Keratinocyte (primary cell): Measurements from ENCODE around the gene ASH1L. TPM values are rescaled to one million over a fixed set of nuclear protein-coding genes. Genes with fewer than 3 reads are reported as not detected.
"Not testable (repeated sequence)": the region's sequence is repeated elsewhere in the genome, so short reads cannot be mapped to it uniquely, and the experiment has no call there.

Experiments
- DNase-seq: peaks from one replicate; pipeline ENCODE4 v3.0.0-alpha.2; 2011; ENCODE audit warnings: low read depth, missing footprints, low spot score
- FAIRE-seq: peaks from 2 replicates; lab custom pipeline; 2011; peaks lifted over from hg19 to GRCh38; lab: Jason Lieb, UNC
- H2AFZ ChIP-seq: 2 replicates; pipeline ENCODE4 v1.6.0; 2012; ENCODE audit warnings: low read length, control low read depth, inconsistent platforms; ENCODE audit not compliant: control insufficient read depth
- H3K27ac ChIP-seq: 2 replicates; pipeline ENCODE4 v1.5.1; 2011; ENCODE audit warnings: low read length; ENCODE audit not compliant: control insufficient read depth, insufficient read depth
- H3K27me3 ChIP-seq: 3 replicates; pipeline ENCODE4 v1.6.0; 2011; ENCODE audit warnings: low read length; ENCODE audit not compliant: control insufficient read depth, insufficient read depth; ENCODE audit errors: extremely low read depth
- H3K36me3 ChIP-seq, 2 experiments: 2 replicates in 1 of 2; 3 replicates in 1 of 2; pipeline ENCODE4 v1.5.1; 2011; ENCODE audit warnings: low read length in 2 of 2, mild to moderate bottlenecking in 1 of 2; ENCODE audit not compliant: control insufficient read depth in 2 of 2, insufficient read depth in 2 of 2; ENCODE audit errors: extremely low read depth in 1 of 2
- H3K4me1 ChIP-seq: 3 replicates; pipeline ENCODE4 v1.5.1; 2011; ENCODE audit warnings: low read length; ENCODE audit not compliant: control insufficient read depth, insufficient read depth; ENCODE audit errors: extremely low read depth
- H3K4me2 ChIP-seq: 3 replicates; pipeline ENCODE4 v1.6.0; 2011; ENCODE audit warnings: low read depth, low read length; ENCODE audit not compliant: control insufficient read depth, insufficient read depth; ENCODE audit errors: extremely low read depth
- H3K4me3 ChIP-seq, 3 experiments: fragments of 200-600 bp in 1 of 3; sonication (generic) in 1 of 3; 2 replicates in 2 of 3; 3 replicates in 1 of 3; pipeline ENCODE4 v1.5.1; 2011 to 2016; ENCODE audit warnings: low read length in 3 of 3, mild to moderate bottlenecking in 3 of 3, control low read depth in 2 of 3, inconsistent platforms in 1 of 3, low read depth in 1 of 3, mixed read lengths in 1 of 3, mixed run types in 1 of 3, moderate library complexity in 1 of 3; ENCODE audit not compliant: control insufficient read depth in 2 of 3, insufficient read depth in 2 of 3; ENCODE audit errors: extremely low read depth in 1 of 3
- H3K79me2 ChIP-seq: 2 replicates; pipeline ENCODE4 v1.6.0; 2012; ENCODE audit warnings: low read length; ENCODE audit not compliant: control insufficient read depth, insufficient read depth
- H3K9ac ChIP-seq: 3 replicates; pipeline ENCODE4 v1.6.0; 2011; ENCODE audit warnings: low read length; ENCODE audit not compliant: control insufficient read depth, insufficient read depth; ENCODE audit errors: extremely low read depth
- H3K9me1 ChIP-seq: 3 replicates; pipeline ENCODE4 v1.6.0; 2011; ENCODE audit warnings: low read length; ENCODE audit not compliant: control insufficient read depth, insufficient read depth; ENCODE audit errors: extremely low read depth
- H3K9me3 ChIP-seq: 2 replicates; pipeline ENCODE4 v1.5.1; 2012; ENCODE audit warnings: low read depth, low read length; ENCODE audit not compliant: control insufficient read depth
- H4K20me1 ChIP-seq: 3 replicates; pipeline ENCODE4 v1.6.0; 2011; ENCODE audit warnings: low read length; ENCODE audit not compliant: control insufficient read depth, insufficient read depth; ENCODE audit errors: extremely low read depth
- EZH2 ChIP-seq: IDR thresholded peaks from one replicate; pipeline ENCODE4 v1.6.1; 2012; ENCODE audit warnings: inconsistent platforms, mild to moderate bottlenecking, low read length, moderate library complexity
- dilution Hi-C: fragments of 300-500 bp; cut with MboI; formaldehyde crosslinking; loops from one replicate; pipeline ENCODE4 v1.7.0; 2020; ENCODE audit warnings: low sequenced_read_pairs; ENCODE audit not compliant: extremely low pct_ligation_motif_present
- polyA plus RNA-seq, 5 experiments: library from polyadenylated mRNA; depleted of rRNA in 3 of 5; stranded (reverse) in 3 of 5; stranded (forward) in 1 of 5; unstranded in 1 of 5; fragments of >200 nt; gene quantifications; 1 replicate in 1 of 5; 2 replicates in 3 of 5; 3 replicates in 1 of 5; pipeline versions ENCODE4 v1.2.1 to v1.2.3, GENCODE V29; 2011 to 2012; ENCODE audit warnings: missing spikeins in 2 of 5, low read depth in 1 of 5, low replicate concordance in 1 of 5
- TF ChIP-seq, protein P1 (sequence below), 3 experiments: IDR thresholded peaks in 1 of 3; conservative IDR thresholded peaks in 1 of 3; optimal IDR thresholded peaks in 1 of 3; 2 replicates in 2 of 3; 3 replicates in 1 of 3; pipeline versions ENCODE3 to v1.5.1; 2011; ENCODE audit warnings: low read length in 3 of 3, mild to moderate bottlenecking in 3 of 3, moderate library complexity in 2 of 3, control low read depth in 1 of 3, inconsistent platforms in 1 of 3; ENCODE audit not compliant: insufficient read depth in 2 of 3; ENCODE audit errors: extremely low read depth in 1 of 3

The ASH1L gene
- polyA plus RNA-seq, 1 donor (not counting 4 experiments of a cell fraction or from before 2014, with no cell fraction given): 13.8 TPM

DNA sequence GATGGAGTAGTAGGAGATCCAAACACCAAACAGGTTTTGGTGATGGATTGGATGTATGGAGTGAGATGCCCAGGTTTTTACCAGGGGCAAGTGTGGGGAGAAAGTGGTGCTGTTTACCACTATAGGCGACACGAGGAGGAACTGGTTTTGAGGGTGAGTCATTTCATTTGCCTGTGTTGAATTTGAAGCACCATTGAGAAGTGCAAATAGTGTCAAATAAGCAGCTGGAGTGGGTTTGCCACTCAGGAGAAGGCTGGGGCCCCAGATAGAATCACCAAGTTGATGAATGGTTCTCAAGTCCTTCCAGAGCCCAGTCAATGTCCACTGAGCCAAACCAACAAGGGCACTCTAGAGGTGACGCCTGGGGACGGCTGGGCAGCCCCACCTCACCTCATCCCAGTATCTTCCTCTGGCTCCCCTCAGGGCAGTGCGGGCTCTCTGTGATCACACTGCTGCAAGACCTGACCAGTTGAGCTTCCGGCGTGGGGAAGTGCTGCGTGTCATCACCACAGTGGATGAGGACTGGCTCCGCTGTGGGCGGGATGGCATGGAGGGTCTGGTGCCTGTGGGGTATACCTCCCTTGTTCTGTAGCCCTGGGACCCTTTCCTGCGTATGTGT is 232.5 kb downstream of the ASH1L start:
- no peak overlapping the region for H3K4me2 ChIP-seq
- H3K36me3 ChIP-seq: peaks cover 23 to 26% of the 10 kb centered on the region in 2 experiments
- dilution Hi-C loops: no loop called here
- H3K4me3 ChIP-seq: no peak overlapping the region
- H3K27ac ChIP-seq: no peak overlapping the region
- no peak overlapping the region for H2AFZ ChIP-seq
- H3K4me1 ChIP-seq: peaks cover 8% of the 10 kb centered on the region
- H3K27me3 ChIP-seq: no peaks in the 10 kb centered on the region
- DNase-seq (no peak), FAIRE-seq (no peak)
- TF ChIP-seq, protein P1, sequence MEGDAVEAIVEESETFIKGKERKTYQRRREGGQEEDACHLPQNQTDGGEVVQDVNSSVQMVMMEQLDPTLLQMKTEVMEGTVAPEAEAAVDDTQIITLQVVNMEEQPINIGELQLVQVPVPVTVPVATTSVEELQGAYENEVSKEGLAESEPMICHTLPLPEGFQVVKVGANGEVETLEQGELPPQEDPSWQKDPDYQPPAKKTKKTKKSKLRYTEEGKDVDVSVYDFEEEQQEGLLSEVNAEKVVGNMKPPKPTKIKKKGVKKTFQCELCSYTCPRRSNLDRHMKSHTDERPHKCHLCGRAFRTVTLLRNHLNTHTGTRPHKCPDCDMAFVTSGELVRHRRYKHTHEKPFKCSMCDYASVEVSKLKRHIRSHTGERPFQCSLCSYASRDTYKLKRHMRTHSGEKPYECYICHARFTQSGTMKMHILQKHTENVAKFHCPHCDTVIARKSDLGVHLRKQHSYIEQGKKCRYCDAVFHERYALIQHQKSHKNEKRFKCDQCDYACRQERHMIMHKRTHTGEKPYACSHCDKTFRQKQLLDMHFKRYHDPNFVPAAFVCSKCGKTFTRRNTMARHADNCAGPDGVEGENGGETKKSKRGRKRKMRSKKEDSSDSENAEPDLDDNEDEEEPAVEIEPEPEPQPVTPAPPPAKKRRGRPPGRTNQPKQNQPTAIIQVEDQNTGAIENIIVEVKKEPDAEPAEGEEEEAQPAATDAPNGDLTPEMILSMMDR (optimal IDR thresholded peaks at IDR 0.05 in 1 of 3, IDR thresholded peaks at IDR 0.05 in 1 of 3, conservative IDR thresholded peaks at IDR 0.05 in 1 of 3; ENCODE audit: extremely low read depth in 1 of 3, insufficient read depth in 2 of 3, low read length in 3 of 3): no peak
- TF ChIP-seq EZH2: no peak
- H3K9me3 ChIP-seq: no peaks in the 10 kb centered on the region
- H3K79me2 ChIP-seq: peaks cover 11% of the 10 kb centered on the region
- H3K9me1 ChIP-seq: no peaks in the 10 kb centered on the region
- H4K20me1 ChIP-seq: no peaks in the 10 kb centered on the region
- no peak overlapping the region for H3K9ac ChIP-seq

DNA sequence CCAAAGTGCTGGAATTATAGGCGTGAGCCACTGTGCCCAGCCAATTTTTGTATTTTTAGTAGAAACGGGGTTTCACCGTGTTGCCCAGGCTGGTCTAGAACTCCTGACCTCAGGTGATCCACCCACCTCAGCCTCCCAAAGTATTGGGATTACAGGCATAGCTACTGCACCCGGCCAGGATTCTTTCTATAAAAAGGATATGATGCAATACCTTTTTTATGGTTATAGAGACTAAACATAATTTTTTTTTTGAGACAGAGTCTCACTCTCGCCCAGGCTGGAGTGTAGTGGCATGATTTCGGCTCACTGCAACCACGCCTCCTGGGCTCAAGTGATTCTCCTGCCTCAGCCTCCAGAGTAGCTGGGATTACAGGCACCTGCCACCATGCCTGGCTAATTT is 233.7 kb downstream of the ASH1L start:
- dilution Hi-C loops, H3K4me2 ChIP-seq, H3K9me1 ChIP-seq, FAIRE-seq, H3K27ac ChIP-seq, DNase-seq, H3K9ac ChIP-seq, H4K20me1 ChIP-seq, H2AFZ ChIP-seq, H3K9me3 ChIP-seq, H3K4me1 ChIP-seq, H3K4me3 ChIP-seq, H3K27me3 ChIP-seq: not testable (repeated sequence)
- peaks cover 16% of the 10 kb centered on the region for H3K79me2 ChIP-seq
- H3K36me3 ChIP-seq: peaks cover 21 to 26% of the 10 kb centered on the region in 2 experiments

DNA sequence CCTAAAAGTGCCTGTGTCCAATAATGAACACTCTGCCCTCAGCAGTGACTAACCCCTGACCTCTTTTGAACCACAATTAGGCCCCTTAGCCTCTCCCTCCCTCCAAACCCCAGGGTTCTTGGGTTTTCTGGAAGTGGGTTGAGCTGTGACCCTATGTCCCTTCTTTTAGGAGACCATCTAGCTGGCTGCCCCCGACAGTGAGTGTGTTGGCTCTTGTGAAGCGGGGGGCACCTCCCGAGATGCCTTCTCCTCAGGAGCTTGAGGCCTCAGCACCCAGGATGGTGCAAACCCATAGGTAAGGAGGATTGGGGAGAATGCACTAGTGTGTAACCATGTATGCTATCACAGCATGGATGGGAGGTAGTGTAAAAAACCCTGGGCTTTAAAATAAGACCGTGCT is 234.6 kb downstream of the ASH1L start:
- Histone ChIP-seq H3K4me2 (no peak overlapping the region), H3K79me2 (peaks cover 16% of the 10 kb centered on the region), H3K4me1 (peaks cover 8% of the 10 kb centered on the region), H3K4me3 (no peak overlapping the region), H3K9me1 (no peaks in the 10 kb centered on the region), H3K36me3 (peaks cover 21 to 26% of the 10 kb centered on the region in 2 experiments), H3K27ac (no peak overlapping the region), H4K20me1 (no peaks in the 10 kb centered on the region), H3K9ac (no peak overlapping the region), H3K9me3 (no peaks in the 10 kb centered on the region), H3K27me3 (no peaks in the 10 kb centered on the region), H2AFZ (no peak overlapping the region)
- dilution Hi-C loops: no loop called here
- no peak for TF ChIP-seq EZH2
- TF ChIP-seq, protein P1 (optimal IDR thresholded peaks at IDR 0.05 in 1 of 3, IDR thresholded peaks at IDR 0.05 in 1 of 3, conservative IDR thresholded peaks at IDR 0.05 in 1 of 3; ENCODE audit: extremely low read depth in 1 of 3, insufficient read depth in 2 of 3, low read length in 3 of 3): no peak
- DNase-seq (no peak), FAIRE-seq (no peak)
